Dedifferentiated amniotic fluid mesenchymal stem cell (primary cell): Measurements from ENCODE around the gene ZEB2.

ENCODE experiments used
- DNase-seq: peaks from one replicate; pipeline ENCODE4 v3.0.0-alpha.2; 2016; ENCODE audit errors: extremely low spot score

The ZEB2 gene

GRCh38 chr2:144426355-144426754 is 93.6 kb downstream of the ZEB2 start:
- no peak for DNase-seq

GRCh38 chr2:144424559-144425240 is 95.2 kb downstream of the ZEB2 start:
- no peak for DNase-seq

- DNase-seq, result no peak
These were observed 98.1 kb downstream of the ZEB2 start for GRCh38 chr2:144421606-144422510.

GRCh38 chr2:144419218-144419617 is 100.7 kb downstream of the ZEB2 start:
- no peak for DNase-seq

DNA sequence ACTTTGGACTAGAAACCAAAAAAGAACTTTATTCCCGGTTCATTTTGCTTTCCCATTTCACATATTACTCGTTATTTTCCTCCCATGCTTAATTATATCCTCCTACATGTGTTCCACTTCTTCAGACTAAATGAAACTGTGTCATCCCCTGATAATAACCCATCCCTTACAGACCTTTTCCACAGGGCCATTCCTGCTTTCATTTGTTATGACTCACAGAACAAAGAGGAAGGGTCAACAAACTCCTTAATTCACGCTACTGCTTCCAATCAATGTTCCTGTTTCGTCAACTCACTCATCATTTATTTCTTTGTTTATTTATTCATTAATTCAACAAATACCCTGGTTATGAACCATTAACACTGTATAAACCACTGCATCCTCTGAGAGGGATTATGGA is 104.5 kb downstream of the ZEB2 start:
- no peak for DNase-seq

- DNase-seq, result peak; percentile 45
These were observed 105.5 kb downstream of the ZEB2 start for GRCh38 chr2:144414324-144414845.

GRCh38 chr2:144412709-144413108 is 107.2 kb downstream of the ZEB2 start:
- DNase-seq, result no peak

DNA sequence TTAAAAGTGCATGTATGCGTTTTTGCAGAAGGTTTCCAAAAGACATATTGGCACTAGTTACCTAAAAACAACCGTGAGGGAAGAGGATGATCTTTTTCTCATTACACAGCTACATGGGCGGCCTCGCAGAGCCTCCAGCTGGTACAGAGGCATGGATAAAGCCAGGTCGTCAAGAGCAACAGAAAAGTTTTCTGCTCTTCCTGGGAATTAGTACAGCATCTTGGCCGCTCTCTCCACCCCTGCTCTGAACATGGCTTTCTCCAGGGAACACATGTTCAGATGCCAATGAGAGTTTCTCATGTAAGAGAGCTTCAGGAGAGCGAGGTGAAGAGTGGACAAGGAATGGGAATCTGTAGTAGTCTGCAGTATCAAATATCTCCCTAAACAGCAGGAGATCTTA is 108.4 kb downstream of the ZEB2 start:
- DNase-seq, result no peak

DNA sequence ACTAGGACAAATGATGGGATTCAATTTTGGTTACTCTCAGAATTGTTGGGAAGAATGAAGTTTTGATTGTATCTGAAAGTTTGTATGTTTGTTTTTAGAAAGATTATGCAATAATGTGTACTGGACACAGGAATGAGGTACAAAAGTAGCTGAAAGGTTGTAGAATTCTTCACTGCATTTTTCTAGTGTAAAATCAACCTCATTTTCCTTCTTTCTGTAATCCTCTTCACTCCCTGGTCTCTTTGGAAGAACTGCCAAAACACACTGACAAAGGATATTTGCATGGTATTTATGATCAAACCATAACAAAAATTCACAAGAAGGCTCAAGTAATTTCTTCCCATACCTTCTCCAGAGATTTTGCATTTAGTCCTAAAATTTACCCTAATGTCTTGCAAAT is 110.7 kb downstream of the ZEB2 start:
- no peak for DNase-seq

DNA sequence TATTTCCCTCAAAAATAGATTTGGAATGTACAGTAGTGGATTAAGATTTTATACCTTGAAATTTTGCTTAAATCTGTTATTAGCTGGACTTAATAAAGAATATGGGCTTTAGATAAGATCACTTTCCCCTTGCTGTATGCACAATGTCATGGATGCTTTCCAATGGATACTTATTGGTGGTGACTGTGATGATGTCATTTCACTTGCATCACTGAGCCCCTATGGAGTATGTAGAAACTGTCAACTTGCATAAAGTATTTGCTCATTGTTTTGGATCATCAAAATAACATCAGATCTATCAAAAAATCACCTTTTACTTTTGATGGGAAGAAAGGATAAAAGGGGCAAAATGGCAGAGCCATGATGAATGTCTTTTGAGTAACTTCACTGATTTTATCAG is 112.7 kb downstream of the ZEB2 start:
- no peak for DNase-seq

DNA sequence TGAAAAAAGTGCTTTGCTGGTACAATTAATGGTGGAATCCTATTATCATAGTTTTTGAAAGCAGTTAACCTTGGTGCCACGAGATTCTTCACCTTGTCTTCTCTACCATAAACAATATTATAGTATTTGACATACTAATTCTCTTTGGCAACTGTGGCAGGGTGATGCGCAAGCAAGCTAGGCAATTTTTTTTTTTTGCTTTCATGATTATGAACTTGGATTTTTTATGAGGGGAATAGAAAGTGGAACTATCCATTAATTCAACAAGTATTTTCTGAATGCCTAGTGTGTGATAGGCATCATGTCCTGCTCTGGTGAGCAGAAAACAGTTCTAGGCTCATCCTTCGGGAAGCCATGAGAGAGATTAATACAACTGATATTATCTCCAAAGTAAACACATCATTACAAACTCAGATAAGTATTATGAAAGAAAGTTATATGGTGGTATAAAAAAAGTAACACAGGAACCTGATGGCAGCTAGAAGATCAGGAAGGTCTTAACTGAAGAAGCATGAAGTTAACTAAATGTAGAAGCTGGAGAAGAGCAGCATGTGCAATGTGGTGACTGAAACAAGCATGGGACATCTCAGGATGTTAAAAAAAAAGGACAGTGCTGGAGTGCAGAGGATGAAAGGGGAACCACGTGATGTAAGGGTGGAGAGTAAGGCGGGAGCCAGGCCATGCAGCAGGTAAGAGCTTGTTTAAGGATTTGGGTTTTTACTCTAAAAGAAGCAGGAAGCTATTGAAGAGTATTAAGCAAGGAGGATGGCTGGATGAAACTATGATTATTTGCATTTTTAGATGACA is 113.7 kb downstream of the ZEB2 start:
- no peak for DNase-seq

- no peak for DNase-seq
These were observed 114.6 kb downstream of the ZEB2 start for GRCh38 chr2:144405321-144405720.

DNA sequence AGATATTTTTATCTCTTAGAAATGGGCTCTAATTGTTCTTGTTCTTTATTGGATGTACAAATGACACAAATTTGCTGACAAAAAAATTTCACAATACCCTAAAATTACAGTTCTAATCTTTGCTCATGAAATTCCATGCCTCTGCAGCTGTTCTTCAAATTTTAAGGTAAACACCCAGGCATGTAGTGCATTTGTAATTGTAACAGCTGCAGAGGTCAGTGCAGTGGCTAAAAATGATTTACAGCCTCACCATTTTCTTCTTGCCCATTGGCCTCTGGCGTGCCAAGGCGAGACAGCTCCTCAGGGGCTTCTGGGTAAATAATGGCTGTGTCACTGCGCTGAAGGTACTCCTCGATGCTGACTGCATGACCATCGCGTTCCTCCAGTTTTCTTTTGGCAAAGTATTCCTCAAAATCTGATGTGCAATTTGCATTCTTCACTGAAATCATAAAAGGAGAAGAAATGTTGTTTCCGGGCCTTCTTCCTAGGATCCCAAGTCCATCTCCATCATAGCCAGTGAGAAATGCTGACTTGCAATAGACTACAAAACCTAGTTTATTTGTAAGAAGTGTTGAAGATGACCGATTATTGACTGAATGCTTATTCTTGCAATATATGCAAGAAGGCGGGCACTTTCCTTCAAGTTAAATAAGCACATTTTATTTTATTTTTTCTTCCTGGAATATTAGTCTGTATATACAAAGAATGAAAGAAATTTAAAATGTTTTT is 115.2 kb downstream of the ZEB2 start:
- DNase-seq, result no peak

DNA sequence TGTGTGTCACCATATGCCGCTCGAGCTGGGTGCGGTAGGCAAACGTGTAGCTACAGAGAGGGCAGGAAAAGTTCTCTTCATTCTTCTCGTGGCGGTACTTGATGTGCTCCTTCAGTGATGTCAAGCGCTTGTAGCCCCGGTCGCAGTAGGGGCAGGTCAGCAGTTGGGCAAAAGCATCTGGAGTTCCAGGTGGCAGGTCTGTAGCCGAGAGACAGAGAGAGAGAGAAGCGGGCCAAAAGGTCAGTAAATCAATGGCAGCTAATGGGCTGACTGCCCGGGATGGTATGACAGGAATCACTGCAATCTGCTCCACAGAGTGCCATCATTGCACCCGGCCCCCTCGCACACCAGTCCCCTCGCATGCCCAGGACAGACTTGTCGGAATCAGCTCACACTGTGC is 116.0 kb downstream of the ZEB2 start:
- no peak for DNase-seq

GRCh38 chr2:144402251-144402650 is 117.7 kb downstream of the ZEB2 start:
- DNase-seq, result no peak

- no peak for DNase-seq
These were observed 118.9 kb downstream of the ZEB2 start for GRCh38 chr2:144401036-144401435.

DNA sequence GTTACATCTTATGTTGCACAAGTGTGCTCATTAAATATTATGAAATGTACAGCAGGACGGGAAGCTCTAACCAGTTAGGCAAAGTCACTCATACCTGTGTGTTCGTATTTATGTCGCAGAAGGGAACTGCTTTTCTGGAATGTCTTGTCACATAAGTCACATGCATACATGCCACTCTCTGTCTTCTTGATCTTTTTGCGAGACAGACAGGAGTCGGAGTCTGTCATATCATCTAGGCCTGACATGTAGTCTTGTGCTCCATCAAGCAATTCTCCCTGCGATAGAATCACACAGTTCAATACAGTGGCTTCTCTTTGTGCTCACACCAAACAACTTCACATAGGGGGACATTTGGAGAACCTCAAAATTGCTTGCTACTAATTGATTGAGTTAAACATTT is 123.6 kb downstream of the ZEB2 start:
- DNase-seq, result no peak

DNA sequence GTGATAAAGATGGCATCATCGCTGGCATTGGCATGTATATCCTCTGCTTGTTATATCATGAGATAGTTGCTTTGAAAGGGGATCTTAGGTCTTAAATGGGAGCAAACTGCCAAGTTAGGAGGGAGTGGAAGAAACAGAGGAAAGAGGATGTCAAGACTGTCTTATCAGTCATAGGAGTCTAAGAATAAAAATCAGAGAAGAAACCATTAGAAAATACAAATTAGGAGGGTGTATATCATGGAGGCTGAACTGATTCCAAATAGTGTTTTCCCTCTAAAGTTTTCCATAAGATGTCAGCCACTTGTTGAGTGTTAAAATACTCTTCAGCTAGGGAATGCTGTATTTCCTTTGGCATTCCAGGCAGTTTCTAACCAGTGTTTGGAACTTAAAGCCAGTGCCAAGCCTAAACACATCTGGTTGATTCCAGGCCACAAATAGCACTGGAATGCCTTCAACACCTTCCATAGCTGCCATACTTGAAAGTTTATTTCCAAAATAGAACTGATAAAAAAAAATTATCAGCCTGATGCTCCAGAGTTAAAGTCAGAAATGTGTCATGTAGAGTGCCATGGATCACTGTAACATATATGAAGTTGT is 129.4 kb downstream of the ZEB2 start:
- DNase-seq, result no peak

DNA sequence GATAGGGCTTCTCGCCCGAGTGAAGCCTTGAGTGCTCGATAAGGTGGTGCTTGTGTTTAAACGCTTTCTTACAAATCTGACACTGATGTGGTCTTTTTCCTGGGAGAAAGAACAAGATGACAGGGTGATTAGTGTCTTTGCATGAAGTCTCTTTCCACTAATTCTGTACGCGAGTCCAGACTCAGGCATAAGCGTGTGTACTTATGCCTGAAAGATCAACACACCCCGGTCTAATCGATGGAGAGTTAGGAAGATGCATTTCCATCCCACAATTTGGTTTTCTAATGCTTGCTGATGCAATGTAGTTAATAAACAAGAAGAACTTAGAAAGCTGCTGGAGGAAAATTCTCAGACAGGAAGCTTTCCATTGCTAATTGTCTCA is 130.0 kb downstream of the ZEB2 start:
- no peak for DNase-seq

GRCh38 chr2:144389151-144389929 is 130.6 kb downstream of the ZEB2 start:
- DNase-seq, result no peak
